Inferior parietal cortex (tissue), 1 donor: ENCODE results near the gene SH3GL1.
"Not testable (repeated sequence)": the region's sequence is repeated elsewhere in the genome, so short reads cannot be mapped to it uniquely, and the experiment has no call there.

Experiments used
- DNase-seq: peaks from one replicate; pipeline ENCODE4 v3.0.0-alpha.2; 2016; ENCODE audit errors: extremely low spot score

SH3GL1 gene

GRCh38 chr19:4343370-4344307, 56.7 kb downstream of the SH3GL1 start, which contains the start of gene MPND:
Gene MPND (plus strand): TSS chr19:4343562. CDS start chr19:4343594, 32 bp downstream.
- DNase-seq, result peak; percentile 90

- peak; percentile 100 for DNase-seq
These were observed 57.6 kb downstream of the SH3GL1 start for GRCh38 chr19:4342615-4343369.

GRCh38 chr19:4342314-4342614, 58.1 kb downstream of the SH3GL1 start:
- no peak for DNase-seq

GRCh38 chr19:4338441-4339355, 61.6 kb downstream of the SH3GL1 start, which contains the start of gene STAP2:
Gene STAP2 (minus strand): TSS chr19:4338827. CDS start chr19:4338753, 74 bp downstream.
- DNase-seq, result no peak

GRCh38 chr19:4337906-4338440, 62.4 kb downstream of the SH3GL1 start:
- no peak for DNase-seq

GRCh38 chr19:4334929-4335570, 65.3 kb downstream of the SH3GL1 start:
- DNase-seq, result no peak

GRCh38 chr19:4329858-4330257, 70.5 kb downstream of the SH3GL1 start:
- no peak for DNase-seq

GRCh38 chr19:4328991-4329681, 71.2 kb downstream of the SH3GL1 start:
- DNase-seq, result not testable (repeated sequence)

GRCh38 chr19:4328243-4328990, 71.9 kb downstream of the SH3GL1 start:
- peak; percentile 92 for DNase-seq

- DNase-seq, result no peak
These were observed 72.5 kb downstream of the SH3GL1 start for GRCh38 chr19:4327877-4328242.

- DNase-seq, result peak; percentile 27
These were observed 73.0 kb downstream of the SH3GL1 start for GRCh38 chr19:4327252-4327876.

GRCh38 chr19:4326837-4327251, 73.5 kb downstream of the SH3GL1 start:
- no peak for DNase-seq

- no peak for DNase-seq
These were observed 74.0 kb downstream of the SH3GL1 start for GRCh38 chr19:4326215-4326836.

- no peak for DNase-seq
These were observed 76.1 kb downstream of the SH3GL1 start for GRCh38 chr19:4324228-4324627.

GRCh38 chr19:4323692-4324091, 76.7 kb downstream of the SH3GL1 start:
- no peak for DNase-seq

GRCh38 chr19:4322942-4323665, 77.2 kb downstream of the SH3GL1 start:
- no peak for DNase-seq

GRCh38 chr19:4320419-4320818, 79.9 kb downstream of the SH3GL1 start:
- no peak for DNase-seq
